Smooth muscle cell of trachea (primary cell): ENCODE results near the gene LCN10. TPM values are rescaled to one million over a fixed set of nuclear protein-coding genes. Genes with fewer than 3 reads are reported as not detected.

Experiments
- total RNA-seq: library from RNA; depleted of rRNA; stranded (reverse); fragments of >200 nt; gene quantifications from 2 replicates; pipeline ENCODE4 v1.2.1, GENCODE V29; 2014

Gene LCN10
- not detected in 2 replicates for total RNA-seq

DNA sequence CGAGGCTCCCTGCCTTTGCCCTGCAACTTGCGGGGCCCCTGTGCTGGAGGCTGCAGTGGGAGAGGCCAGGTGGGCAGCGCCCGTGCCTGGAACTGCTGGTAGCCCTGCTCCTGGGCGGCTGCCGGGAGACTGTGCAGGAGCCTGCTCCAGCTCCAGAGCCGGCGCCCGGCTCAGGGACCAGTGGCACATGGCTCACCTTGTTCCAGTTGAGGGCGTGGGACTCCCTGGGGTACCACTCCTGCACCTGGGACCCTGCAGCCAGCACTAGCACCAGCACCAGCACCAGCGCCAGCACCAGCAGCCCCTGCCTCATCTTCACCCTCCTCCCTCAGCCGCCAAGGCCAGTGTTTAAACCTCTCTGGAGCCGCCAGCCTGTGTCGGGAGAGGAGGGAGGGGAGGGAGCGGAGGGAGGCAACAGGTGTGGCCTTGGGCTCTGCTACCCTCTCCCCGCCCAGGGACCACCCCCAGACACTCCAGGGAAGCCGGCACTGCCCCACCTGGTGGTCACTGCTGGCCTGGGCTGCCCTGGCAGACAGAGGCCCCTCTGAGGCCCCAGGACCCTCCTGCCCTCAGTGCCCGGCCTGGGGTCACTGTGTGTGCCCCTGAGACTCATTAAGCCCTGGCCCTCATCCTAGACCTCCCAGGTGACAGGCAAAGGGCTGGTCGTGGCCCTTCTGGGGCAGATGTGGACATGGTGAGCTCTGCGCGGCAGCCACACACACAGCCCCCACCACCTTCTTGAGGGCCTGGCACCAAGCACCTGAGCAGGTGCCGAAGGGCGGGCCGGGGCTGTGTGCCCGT is at the start of gene LCN10:
LCN10 (minus strand) TSS at position 350 of the 801 bp plus-strand sequence; CDS start at position 313, 37 bp downstream.

DNA sequence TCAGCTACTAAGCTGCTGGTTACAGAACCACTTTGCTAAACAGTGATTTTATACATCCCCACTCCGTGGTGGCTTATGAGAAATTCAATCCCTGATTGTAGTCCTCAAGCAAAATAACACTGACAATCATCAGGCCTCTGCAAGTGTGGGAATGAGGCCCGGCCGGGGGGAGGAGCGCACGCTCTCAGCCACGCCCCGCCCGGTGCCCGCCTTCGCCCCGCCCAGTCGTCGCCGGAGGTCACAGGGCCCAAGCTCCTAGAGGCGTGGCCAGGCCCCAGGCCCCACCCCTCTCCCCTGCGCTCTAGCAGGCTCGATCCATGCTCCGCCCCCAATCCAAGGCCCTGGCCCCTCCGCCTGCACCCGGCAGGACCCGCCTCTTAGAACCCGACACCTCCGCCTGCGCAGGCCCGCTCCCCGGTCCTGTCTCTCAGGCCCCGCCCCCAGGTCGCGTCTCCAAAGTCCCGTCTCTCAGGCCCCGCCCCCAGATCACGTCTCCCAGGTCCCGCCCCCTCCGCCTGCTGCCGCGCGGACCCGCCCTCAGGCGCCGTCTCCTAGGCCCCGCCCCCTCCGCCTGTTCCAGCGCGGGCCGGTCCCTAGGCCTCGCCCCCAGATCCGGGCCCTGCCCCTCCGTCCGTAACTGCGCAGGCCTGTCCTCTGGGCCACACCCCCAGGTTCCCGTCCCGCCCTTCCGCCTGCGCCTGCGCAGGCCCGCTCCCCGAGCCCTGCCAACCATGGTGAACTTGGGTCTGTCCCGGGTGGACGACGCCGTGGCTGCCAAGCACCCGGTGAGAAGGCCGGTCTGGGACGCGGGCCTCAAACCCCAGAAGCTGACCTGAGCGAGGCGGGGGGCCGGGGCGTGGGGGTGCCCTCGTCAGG is 48.1 kb upstream of the LCN10 start, which contains the start of gene TMEM141:
TMEM141 (plus strand) TSS at position 705 of the 876 bp plus-strand sequence; CDS start at position 732, 27 bp downstream.

DNA sequence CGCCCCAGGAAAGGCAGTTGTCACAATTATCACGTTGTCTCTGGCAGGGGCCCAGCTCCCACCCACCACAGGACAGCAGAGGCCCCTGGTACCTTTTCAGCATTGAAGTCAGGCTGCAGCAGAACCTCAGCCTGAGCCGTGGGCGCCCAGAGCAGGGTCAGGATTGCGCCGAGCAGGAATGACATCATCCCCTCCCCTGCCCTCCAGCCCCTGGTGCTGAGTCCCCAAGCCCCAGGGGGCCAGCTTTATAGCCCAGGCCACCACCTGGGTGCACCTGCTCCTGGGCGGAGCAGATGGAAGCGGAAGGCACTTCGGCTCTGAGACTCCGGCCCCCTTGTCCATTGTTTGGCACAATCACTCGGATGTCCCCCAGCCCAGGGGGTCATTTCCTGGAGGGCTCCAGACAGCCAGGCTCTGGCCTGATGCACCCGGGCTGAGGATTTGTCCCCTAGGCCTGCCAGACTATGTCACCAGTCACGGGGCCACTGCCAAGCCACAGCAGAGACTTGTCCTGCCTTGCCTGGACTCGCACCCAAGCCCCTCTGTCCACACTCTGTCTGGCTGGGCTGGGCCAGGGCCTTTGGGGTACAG is 21.7 kb upstream of the LCN10 start, which contains the start of gene LCN15:
LCN15 (minus strand) TSS at position 218 of the 591 bp plus-strand sequence; CDS start at position 188, 30 bp downstream.

DNA sequence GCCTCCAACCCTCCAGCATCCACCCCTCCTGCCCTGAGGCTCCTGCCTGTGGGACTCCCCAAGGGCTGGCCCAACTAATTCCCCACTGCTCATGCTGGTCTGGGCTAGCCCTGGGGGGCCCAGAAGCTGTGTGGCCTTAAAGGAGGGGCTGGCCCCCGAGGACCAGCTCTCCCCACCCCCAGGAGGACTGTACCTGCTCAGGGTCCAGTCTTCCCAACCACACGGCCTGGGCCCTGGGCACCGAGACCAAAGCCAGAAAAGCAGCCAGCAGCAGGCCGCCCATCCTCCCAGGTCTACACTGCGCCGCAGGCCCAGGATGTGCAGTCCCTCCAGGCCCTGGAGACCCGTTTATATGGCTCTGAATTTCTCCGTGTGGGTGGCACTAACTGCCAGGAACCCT is 5.5 kb upstream of the LCN10 start, which contains the start of gene LCN6:
LCN6 (minus strand) TSS at position 325 of the 400 bp plus-strand sequence; CDS start at position 283, 42 bp downstream.

DNA sequence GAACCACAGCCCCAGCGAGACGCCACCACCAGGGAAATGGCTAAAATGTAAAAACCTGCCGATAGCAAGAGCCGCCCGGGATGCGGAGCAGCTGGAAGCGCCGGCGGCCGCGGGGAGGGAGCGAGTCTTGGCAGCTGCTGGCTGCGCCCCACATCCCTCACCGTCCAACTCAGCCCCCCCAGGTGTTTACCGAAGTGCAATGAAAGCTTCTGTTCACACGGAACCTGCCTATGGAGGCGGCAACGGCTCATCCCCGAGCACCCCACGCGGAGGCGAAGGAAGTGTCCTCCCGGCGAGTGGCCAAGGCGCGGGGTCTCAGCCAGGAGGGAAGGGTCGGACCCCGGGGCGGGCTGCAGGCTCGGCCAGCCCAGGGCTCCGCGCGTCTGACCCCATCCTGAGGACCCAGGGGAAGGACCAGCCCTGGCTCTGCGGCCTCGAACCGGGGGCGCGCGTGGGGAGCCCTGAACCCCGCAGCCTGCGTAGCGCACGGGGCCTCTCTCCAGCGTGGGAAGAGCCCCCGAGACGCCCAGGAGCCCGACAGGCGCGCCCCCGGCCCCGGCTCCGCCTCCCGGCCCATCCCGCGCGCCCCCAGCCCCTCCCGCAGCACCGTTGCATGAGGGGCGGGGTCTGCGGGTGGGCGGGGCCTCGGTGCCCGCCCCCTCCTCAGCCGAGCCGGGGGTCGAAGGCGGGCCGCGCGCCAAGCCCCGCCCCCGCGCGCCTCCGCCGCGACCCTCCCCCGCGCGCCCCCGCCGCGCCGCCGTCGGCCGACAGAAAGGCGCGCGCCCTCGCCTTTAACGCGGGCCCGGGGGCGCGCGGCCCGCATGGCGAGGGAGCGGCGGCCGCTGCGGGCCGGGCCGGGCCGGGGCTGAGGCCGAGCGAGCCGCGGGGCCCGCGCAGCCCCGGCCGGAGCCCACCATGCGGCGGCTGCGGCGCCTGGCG is 30.7 kb downstream of the LCN10 start, which contains the start of gene DIPK1B:
DIPK1B (plus strand) TSS at position 822 of the 939 bp plus-strand sequence; CDS start at position 916, 94 bp downstream.

Other genes starting within 250 kb of the LCN10 start
- gene NOTCH1, start 196.9 kb downstream of the LCN10 start, total RNA-seq, result 13.7 and 31.6 TPM in 2 replicates
- gene EGFL7, start 80.0 kb downstream of the LCN10 start, total RNA-seq, result 6.3 and 17.9 TPM in 2 replicates
- gene AGPAT2, start 55.5 kb downstream of the LCN10 start, total RNA-seq, result 35.9 and 52.1 TPM in 2 replicates
- gene DIPK1B, start 30.4 kb downstream of the LCN10 start, total RNA-seq, result 0.58 and 2.2 TPM in 2 replicates
- not detected in 2 replicates for gene LCN6, start 5.6 kb upstream of the LCN10 start, total RNA-seq
- gene LCN8, start 15.3 kb upstream of the LCN10 start, total RNA-seq, result not detected in 2 replicates
- gene LCN15, start 21.6 kb upstream of the LCN10 start, total RNA-seq, result under 0.01 TPM in 1 of 2 replicates, not detected in the other
- 45.2 and 56.1 TPM in 2 replicates for gene TMEM141, start 48.4 kb upstream of the LCN10 start, total RNA-seq
- 0.15 and 0.33 TPM in 2 replicates for gene CCDC183, start 53.4 kb upstream of the LCN10 start, total RNA-seq
- 56.0 and 64.8 TPM in 2 replicates for gene RABL6, start 65.0 kb upstream of the LCN10 start, total RNA-seq
- gene AJM1, start 99.5 kb upstream of the LCN10 start, total RNA-seq, result 1.6 and 2.2 TPM in 2 replicates
- gene PHPT1, start 106.5 kb upstream of the LCN10 start, total RNA-seq, result 79.6 and 134 TPM in 2 replicates
- 1.3 and 5.5 TPM in 2 replicates for gene MAMDC4, start 109.4 kb upstream of the LCN10 start, total RNA-seq
- 219 and 273 TPM in 2 replicates for gene EDF1, start 123.4 kb upstream of the LCN10 start, total RNA-seq
- gene TRAF2, start 143.6 kb upstream of the LCN10 start, total RNA-seq, result 11.8 and 14.6 TPM in 2 replicates
- gene FBXW5, start 201.8 kb upstream of the LCN10 start, total RNA-seq, result 143 and 239 TPM in 2 replicates
- gene C8G, start 202.3 kb upstream of the LCN10 start, total RNA-seq, result not detected in 2 replicates
- not detected in 2 replicates for gene LCN12, start 209.3 kb upstream of the LCN10 start, total RNA-seq
- gene PTGDS, start 234.6 kb upstream of the LCN10 start, total RNA-seq, result 2.8 and 36.7 TPM in 2 replicates
- gene LCNL1, start 240.1 kb upstream of the LCN10 start, total RNA-seq, result 0.58 and 3.1 TPM in 2 replicates
- 16.1 and 16.2 TPM in 2 replicates for gene PAXX, start 249.5 kb upstream of the LCN10 start, total RNA-seq